ENCODE measurements around the gene CACNA2D2.
A peak's percentile ranks its signal among the peaks of the same experiment; 100 is the strongest.

Gene CACNA2D2

GRCh38 chr3:50467919-50468318, 35.5 kb downstream of the CACNA2D2 start:
- no peak for DNase-seq (ENCODE audit: low read depth in 2 of 3, low spot score in 2 of 3)

GRCh38 chr3:50466177-50466576, 37.3 kb downstream of the CACNA2D2 start:
- no peak for DNase-seq (ENCODE audit: low read depth in 2 of 3, low spot score in 2 of 3)

GRCh38 chr3:50464569-50464968, 38.9 kb downstream of the CACNA2D2 start:
- DNase-seq (ENCODE audit: low read depth in 2 of 3, low spot score in 2 of 3) = no peak

GRCh38 chr3:50459785-50460184, 43.6 kb downstream of the CACNA2D2 start:
- no peak for DNase-seq (ENCODE audit: low read depth in 2 of 3, low spot score in 2 of 3)

GRCh38 chr3:50457988-50458387, 45.4 kb downstream of the CACNA2D2 start:
- no peak for DNase-seq (ENCODE audit: low read depth in 2 of 3, low spot score in 2 of 3)

GRCh38 chr3:50455161-50456018, 48.0 kb downstream of the CACNA2D2 start:
- no peak for DNase-seq (ENCODE audit: low read depth in 2 of 3, low spot score in 2 of 3)

GRCh38 chr3:50454481-50455070, 48.9 kb downstream of the CACNA2D2 start:
- DNase-seq (ENCODE audit: low read depth in 2 of 3, low spot score in 2 of 3) = no peak

- no peak for DNase-seq (ENCODE audit: low read depth in 2 of 3, low spot score in 2 of 3)
These were observed 49.5 kb downstream of the CACNA2D2 start for GRCh38 chr3:50453907-50454306.

GRCh38 chr3:50450209-50450921, 53.1 kb downstream of the CACNA2D2 start:
- DNase-seq (ENCODE audit: low read depth in 2 of 3, low spot score in 2 of 3) = peak; percentile 20 to 46 (median 43)

- DNase-seq (ENCODE audit: low read depth in 2 of 3, low spot score in 2 of 3) = no peak
These were observed 54.5 kb downstream of the CACNA2D2 start for GRCh38 chr3:50448752-50449539.

GRCh38 chr3:50447290-50447840, 56.1 kb downstream of the CACNA2D2 start:
- DNase-seq (ENCODE audit: low read depth in 2 of 3, low spot score in 2 of 3) = no peak

- no peak for DNase-seq (ENCODE audit: low read depth in 2 of 3, low spot score in 2 of 3)
These were observed 57.5 kb downstream of the CACNA2D2 start for GRCh38 chr3:50445919-50446318.

GRCh38 chr3:50444782-50445181, 58.7 kb downstream of the CACNA2D2 start:
- DNase-seq (ENCODE audit: low read depth in 2 of 3, low spot score in 2 of 3) = no peak

GRCh38 chr3:50444213-50444612, 59.2 kb downstream of the CACNA2D2 start:
- DNase-seq (ENCODE audit: low read depth in 2 of 3, low spot score in 2 of 3) = no peak

- DNase-seq (ENCODE audit: low read depth in 2 of 3, low spot score in 2 of 3) = no peak
These were observed 60.4 kb downstream of the CACNA2D2 start for GRCh38 chr3:50442945-50443579.

- DNase-seq (ENCODE audit: low read depth in 2 of 3, low spot score in 2 of 3) = no peak
These were observed 61.8 kb downstream of the CACNA2D2 start for GRCh38 chr3:50441424-50442217.

- DNase-seq (ENCODE audit: low read depth in 2 of 3, low spot score in 2 of 3) = peak; percentile 42 to 71 (median 71)
These were observed 67.2 kb downstream of the CACNA2D2 start for GRCh38 chr3:50436114-50436674.

- no peak for DNase-seq (ENCODE audit: low read depth in 2 of 3, low spot score in 2 of 3)
These were observed 67.9 kb downstream of the CACNA2D2 start for GRCh38 chr3:50435371-50436113.

GRCh38 chr3:50433954-50434353, 69.5 kb downstream of the CACNA2D2 start:
- DNase-seq (ENCODE audit: low read depth in 2 of 3, low spot score in 2 of 3) = no peak

Data from activated CD8-positive, alpha-beta memory T cell treated with anti-CD3 and anti-CD28 coated beads for 48 hours (primary cell).